Activated CD8-positive, alpha-beta T cell treated with anti-CD3 and anti-CD28 coated beads for 36 hours (primary cell): ENCODE data around the gene RAD51B. TPM values are rescaled to one million over a fixed set of nuclear protein-coding genes. Genes with fewer than 3 reads are reported as not detected.
A peak's percentile ranks its signal among the peaks of the same experiment; 100 is the strongest.

Source experiments
- ATAC-seq: fragments of 200-7000 bp; cut with Tn5 transposase; one replicate; pipeline ENCODE4 v1.10.0; 2021; ENCODE audit warnings: mild to moderate bottlenecking, moderate library complexity
- CTCF ChIA-PET: fragments of 350-600 bp; sonication (Branson Sonifier 250); formaldehyde crosslinking; loops from one replicate; lab custom pipeline; 2021; ENCODE audit warnings: antibody characterized with exemption; lab: Charles Lee
- POLR2A ChIA-PET: fragments of 350-600 bp; sonication (Branson Sonifier 250); formaldehyde crosslinking; loops from one replicate; lab custom pipeline; 2021; ENCODE audit warnings: antibody characterized with exemption; lab: Charles Lee
- DNase-seq: peaks from one replicate; pipeline ENCODE4 v3.0.0-alpha.2; 2020
- H3K27ac Mint-ChIP-seq: one replicate; pipeline ENCODE4 v1.8.0; 2021; ENCODE audit warnings: mild to moderate bottlenecking, mixed read lengths
- H3K27me3 Mint-ChIP-seq: one replicate; pipeline ENCODE4 v1.8.0; 2021; ENCODE audit warnings: mixed read lengths
- H3K36me3 Mint-ChIP-seq: one replicate; pipeline ENCODE4 v1.8.0; 2021; ENCODE audit warnings: low read depth, mixed read lengths
- H3K4me1 Mint-ChIP-seq: one replicate; pipeline ENCODE4 v1.8.0; 2021; ENCODE audit warnings: low read depth, mixed read lengths
- H3K4me3 Mint-ChIP-seq: one replicate; pipeline ENCODE4 v1.8.0; 2021; ENCODE audit warnings: mild to moderate bottlenecking, moderate library complexity, mixed read lengths
- H3K9me3 Mint-ChIP-seq: one replicate; pipeline ENCODE4 v1.8.0; 2021; ENCODE audit warnings: mixed read lengths
- CTCF ChIP-seq: fragments of 200-600 bp; IDR thresholded peaks from one replicate; pipeline ENCODE4 v1.8.0; 2022; ENCODE audit warnings: antibody characterized with exemption, mild to moderate bottlenecking
- intact Hi-C: fragments of 100-400 bp; cut with micrococcal nuclease; formaldehyde crosslinking; loops from one replicate; pipeline ENCODE4 v1.10.0; 2022
- total RNA-seq, 2 experiments: library from RNA; stranded (reverse); gene quantifications; one replicate each; pipeline ENCODE4 v1.2.3, GENCODE V29; 2021

Gene RAD51B
- total RNA-seq, 2 experiments from 2014 or later: 38.2 to 40.6 TPM

DNA sequence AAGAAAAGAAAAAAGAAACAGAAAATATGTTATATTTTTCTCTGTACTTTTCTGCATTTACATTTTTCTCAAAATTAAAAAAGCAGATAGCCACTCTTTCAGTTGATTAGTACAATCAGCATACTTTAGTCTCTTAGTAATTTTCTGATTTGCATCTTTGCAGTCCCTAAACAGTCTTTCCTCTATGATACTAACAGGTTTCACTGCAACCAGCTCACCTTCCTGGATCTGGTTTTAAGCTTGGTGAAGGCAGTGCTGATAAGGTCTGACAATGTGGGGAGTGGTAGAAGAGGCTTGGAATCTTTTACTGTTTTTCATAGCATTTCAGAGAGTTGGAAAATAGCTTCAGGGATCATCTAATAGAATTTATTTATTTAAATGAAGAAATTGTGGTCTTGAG is 515.7 kb downstream of the RAD51B start:
- H3K4me3 Mint-ChIP-seq: no peak overlapping the region
- ChIA-PET POLR2A (no interaction called here), CTCF (interaction anchor here (1.6 to 1.8 kb wide), 2 partner anchors 13 to 43 kb away, joined by 4 to 6 read pairs; no protein-coding TSS in a partner anchor)
- H3K36me3 Mint-ChIP-seq: no peaks in the 10 kb centered on the region
- H3K27ac Mint-ChIP-seq: no peak overlapping the region
- ATAC-seq (no peak), DNase-seq (no peak)
- no peaks in the 10 kb centered on the region for H3K9me3 Mint-ChIP-seq
- peaks cover 12% of the 10 kb centered on the region for H3K4me1 Mint-ChIP-seq
- no peak for TF ChIP-seq CTCF
- intact Hi-C loops: no loop called here
- no peaks in the 10 kb centered on the region for H3K27me3 Mint-ChIP-seq

DNA sequence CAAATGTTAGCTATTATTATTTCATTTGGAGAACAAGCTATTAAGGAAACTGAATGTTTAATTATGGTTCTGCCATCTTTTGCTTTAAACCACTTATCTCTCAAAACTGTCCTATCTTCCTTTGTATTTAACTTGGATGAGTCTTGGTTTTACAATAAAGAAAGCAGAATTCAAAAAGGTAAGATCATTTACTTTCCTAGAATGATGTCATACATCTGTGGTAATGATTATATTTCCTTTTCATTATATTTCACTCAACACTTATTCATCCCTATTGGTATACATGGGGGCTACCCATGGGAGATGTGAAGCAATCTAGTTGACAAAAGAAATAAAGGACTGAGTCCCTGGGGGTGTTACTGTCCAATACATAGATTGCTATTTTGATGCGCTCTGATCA is 516.6 kb downstream of the RAD51B start:
- Mint-ChIP-seq H3K27me3 (no peaks in the 10 kb centered on the region), H3K36me3 (no peaks in the 10 kb centered on the region), H3K4me1 (peaks cover 13% of the 10 kb centered on the region), H3K9me3 (no peaks in the 10 kb centered on the region), H3K4me3 (no peak overlapping the region), H3K27ac (no peak overlapping the region)
- intact Hi-C loops: no loop called here
- no peak for TF ChIP-seq CTCF
- POLR2A ChIA-PET: no interaction called here
- DNase-seq (no peak), ATAC-seq (no peak)
- CTCF ChIA-PET: interaction anchor here (1.8 kb wide), 1 partner anchor 14 kb away, joined by 6 read pairs; no protein-coding TSS in a partner anchor

DNA sequence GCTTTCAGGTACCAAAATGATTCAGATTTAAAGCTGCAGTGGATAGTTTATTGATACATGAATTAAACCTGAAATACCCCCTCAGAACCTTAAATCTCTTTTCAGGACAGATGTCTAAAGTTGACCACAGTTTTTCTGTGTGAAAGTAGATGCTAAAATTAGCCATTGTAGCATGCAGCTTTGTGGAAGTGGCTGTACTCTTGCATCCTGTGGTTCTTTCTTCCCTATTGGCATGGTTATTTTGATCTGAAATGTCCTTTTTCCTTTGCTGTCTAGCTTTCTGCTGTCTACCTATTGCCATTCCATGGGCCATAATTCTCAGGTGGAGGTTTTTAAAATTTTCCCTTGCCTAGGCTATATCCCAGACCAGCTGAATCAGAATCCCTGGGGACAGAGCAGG is 517.7 kb downstream of the RAD51B start:
- CTCF ChIA-PET: interaction anchor here (1.8 kb wide), 1 partner anchor 15 kb away, joined by 6 read pairs; no protein-coding TSS in a partner anchor
- no peaks in the 10 kb centered on the region for H3K36me3 Mint-ChIP-seq
- DNase-seq: no peak

DNA sequence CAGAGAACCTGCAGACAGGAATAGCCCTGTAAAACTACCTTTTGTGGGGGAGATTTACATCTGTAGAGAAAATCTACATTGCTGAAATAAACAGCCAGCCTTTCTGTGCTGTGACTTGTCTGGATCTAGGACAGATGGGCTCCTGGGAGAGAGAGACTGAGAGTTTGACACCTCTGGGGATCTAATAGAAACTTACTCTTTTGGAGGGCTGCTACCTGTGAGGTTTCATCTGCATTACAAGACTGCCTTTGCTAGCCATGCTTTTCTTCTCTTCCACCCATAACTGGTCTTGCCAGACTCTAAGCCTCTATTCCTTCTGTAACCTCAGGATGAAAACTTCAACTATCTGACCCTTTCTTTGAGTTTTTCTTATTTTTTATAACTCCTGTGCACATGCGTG is 520.7 kb downstream of the RAD51B start:
- H3K9me3 Mint-ChIP-seq: peaks cover 5% of the 10 kb centered on the region
- POLR2A ChIA-PET: no interaction called here
- no peaks in the 10 kb centered on the region for H3K27me3 Mint-ChIP-seq
- no peak for TF ChIP-seq CTCF
- no peak overlapping the region for H3K27ac Mint-ChIP-seq
- H3K4me1 Mint-ChIP-seq: peaks cover 31% of the 10 kb centered on the region
- peaks cover 5% of the 10 kb centered on the region for H3K36me3 Mint-ChIP-seq
- intact Hi-C loops: no loop called here
- ATAC-seq (no peak), DNase-seq (no peak)
- no peak overlapping the region for H3K4me3 Mint-ChIP-seq
- CTCF ChIA-PET: no interaction called here

More for the DNA sequence above, 517.7 kb downstream of the RAD51B start:
- Mint-ChIP-seq H3K27ac (no peak overlapping the region), H3K9me3 (no peaks in the 10 kb centered on the region), H3K4me3 (no peak overlapping the region), H3K27me3 (no peaks in the 10 kb centered on the region), H3K4me1 (peaks cover 24% of the 10 kb centered on the region)
- no peak for TF ChIP-seq CTCF
- POLR2A ChIA-PET: no interaction called here
- ATAC-seq: no peak
- intact Hi-C loops: no loop called here

DNA sequence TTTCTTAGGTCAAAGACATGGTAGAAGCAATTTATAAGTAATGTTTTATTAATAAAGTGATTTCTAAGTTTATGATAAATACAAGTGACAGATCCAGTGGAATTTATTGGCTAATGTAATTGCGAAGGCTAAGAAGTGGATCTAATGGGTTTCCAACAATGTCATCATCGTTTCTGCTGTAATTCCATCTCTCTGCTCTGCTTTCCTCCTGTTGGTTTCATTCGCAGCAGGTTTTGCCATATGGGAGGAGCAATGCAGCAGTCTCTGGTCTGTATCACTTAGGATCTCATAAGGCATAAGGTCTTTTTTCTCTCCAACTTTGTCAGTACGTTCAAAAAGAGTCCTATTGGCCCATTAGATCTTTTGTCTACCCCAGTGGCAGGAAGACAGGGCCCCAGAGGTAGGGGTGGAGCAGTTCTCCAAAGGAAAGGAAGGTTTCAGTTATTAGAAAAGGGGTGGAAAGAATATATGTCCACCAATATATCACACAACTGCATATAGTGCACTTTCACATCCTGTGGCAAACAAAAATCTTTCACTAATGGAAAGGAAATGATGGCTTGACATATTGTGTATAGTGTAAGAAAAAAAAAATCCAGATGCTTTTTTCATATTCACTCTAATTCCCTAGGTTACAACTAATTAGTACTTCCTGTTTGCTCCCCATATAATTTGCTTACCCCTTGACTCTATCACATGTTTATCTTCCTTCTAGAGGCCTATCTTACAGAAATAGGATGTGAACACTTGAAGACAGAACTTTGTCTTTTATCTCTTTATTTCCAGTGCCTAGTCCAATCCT is 522.0 kb downstream of the RAD51B start:
- CTCF ChIA-PET: no interaction called here
- peaks cover 6% of the 10 kb centered on the region for H3K9me3 Mint-ChIP-seq

More for the DNA sequence above, 522.0 kb downstream of the RAD51B start:
- peak; percentile 62 for ATAC-seq
- POLR2A ChIA-PET: no interaction called here
- TF ChIP-seq CTCF: no peak
- Mint-ChIP-seq H3K4me1 (peaks cover 26% of the 10 kb centered on the region), H3K27ac (no peak overlapping the region), H3K4me3 (no peak overlapping the region), H3K36me3 (peaks cover 6% of the 10 kb centered on the region), H3K27me3 (no peaks in the 10 kb centered on the region)
- DNase-seq: no peak
- intact Hi-C loops: no loop called here
